WTC11 (cell line): Measurements from ENCODE around the gene RRP8. TPM values are rescaled to one million over a fixed set of nuclear protein-coding genes. Genes with fewer than 3 reads are reported as not detected.

Experiments used
- ATAC-seq: fragments of 200-7000 bp; cut with Tn5 transposase; 2 replicates; pipeline ENCODE4 v1.10.0; 2021; ENCODE audit warnings: mild to moderate bottlenecking, moderate library complexity
- CTCF ChIA-PET: fragments of 300-600 bp; sonication (Branson Sonifier 250); formaldehyde crosslinking; loops from one replicate; lab custom pipeline; 2021; ENCODE audit warnings: antibody characterized with exemption; lab: Charles Lee
- POLR2A ChIA-PET: fragments of 350-600 bp; sonication (Branson Sonifier 250); formaldehyde crosslinking; loops from one replicate; lab custom pipeline; 2021; ENCODE audit warnings: antibody characterized with exemption; lab: Charles Lee
- DNase-seq: peaks from one replicate; pipeline ENCODE4 v3.0.0; 2021; ENCODE audit warnings: low spot score
- H3K27ac Mint-ChIP-seq: 2 replicates; pipeline ENCODE4 v1.8.0; 2021; ENCODE audit warnings: mixed read lengths
- H3K27me3 Mint-ChIP-seq: 2 replicates; pipeline ENCODE4 v1.8.0; 2021; ENCODE audit warnings: low read depth, mild to moderate bottlenecking, moderate library complexity, mixed read lengths
- H3K36me3 Mint-ChIP-seq: 2 replicates; pipeline ENCODE4 v1.8.0; 2021; ENCODE audit warnings: mixed read lengths
- H3K4me1 Mint-ChIP-seq: 2 replicates; pipeline ENCODE4 v1.8.0; 2022; ENCODE audit warnings: mixed read lengths
- H3K4me3 Mint-ChIP-seq: 2 replicates; pipeline ENCODE4 v1.8.0; 2021; ENCODE audit warnings: mild to moderate bottlenecking, moderate library complexity, mixed read lengths
- H3K9me3 Mint-ChIP-seq: 2 replicates; pipeline ENCODE4 v1.8.0; 2021; ENCODE audit warnings: mixed read lengths
- ATF1 ChIP-seq: sonication (generic); formaldehyde crosslinking; IDR thresholded peaks from 2 replicates; pipeline ENCODE4 v1.8.1; 2023; ENCODE audit warnings: mild to moderate bottlenecking, moderate library complexity, missing genetic modification reagents
- CREM ChIP-seq: sonication (generic); formaldehyde crosslinking; IDR thresholded peaks from 2 replicates; pipeline ENCODE4 v1.8.1; 2022; ENCODE audit warnings: mild to moderate bottlenecking, missing genetic modification reagents, moderate library complexity
- ETV6 ChIP-seq: sonication (generic); formaldehyde crosslinking; IDR thresholded peaks from 2 replicates; pipeline ENCODE4 v1.8.1; 2022; ENCODE audit warnings: mild to moderate bottlenecking, missing genetic modification reagents
- FOXK1 ChIP-seq: sonication (generic); formaldehyde crosslinking; IDR thresholded peaks from 2 replicates; pipeline ENCODE4 v1.8.0; 2022; ENCODE audit warnings: mild to moderate bottlenecking, moderate library complexity, missing genetic modification reagents
- JAZF1 ChIP-seq: fragments of 250-450 bp; sonication (Bioruptor Pico); IDR thresholded peaks from 2 replicates; pipeline ENCODE4 v1.9.0; 2021; ENCODE audit warnings: moderate library complexity, mild to moderate bottlenecking, inconsistent platforms
- JUN ChIP-seq: sonication (generic); formaldehyde crosslinking; IDR thresholded peaks from 2 replicates; pipeline ENCODE4 v1.8.0; 2023; ENCODE audit warnings: mild to moderate bottlenecking, missing genetic modification reagents
- MLX ChIP-seq: sonication (generic); formaldehyde crosslinking; IDR thresholded peaks from 2 replicates; pipeline ENCODE4 v1.8.1; 2023; ENCODE audit warnings: mild to moderate bottlenecking, missing genetic modification reagents, moderate library complexity
- MXD4 ChIP-seq: fragments of 250-450 bp; sonication (Bioruptor Pico); IDR thresholded peaks from 2 replicates; pipeline ENCODE4 v1.8.0; 2021; ENCODE audit warnings: mild to moderate bottlenecking, moderate library complexity, borderline replicate concordance
- NFATC4 ChIP-seq: fragments of 250-450 bp; sonication (Bioruptor Pico); IDR thresholded peaks from 2 replicates; pipeline ENCODE4 v1.9.0; 2021; ENCODE audit warnings: mild to moderate bottlenecking
- SP1 ChIP-seq: sonication (generic); formaldehyde crosslinking; conservative IDR thresholded peaks from 2 replicates; pipeline ENCODE4 v1.8.1; 2022; ENCODE audit warnings: missing genetic modification reagents
- ZNF232 ChIP-seq: sonication (generic); formaldehyde crosslinking; IDR thresholded peaks from 2 replicates; pipeline ENCODE4 v1.8.0; 2022; ENCODE audit warnings: mild to moderate bottlenecking, missing genetic modification reagents
- ZNF281 ChIP-seq: sonication (generic); formaldehyde crosslinking; IDR thresholded peaks from 2 replicates; pipeline ENCODE4 v1.8.0; 2023; ENCODE audit warnings: mild to moderate bottlenecking, missing genetic modification reagents
- total RNA-seq: library from RNA; stranded (reverse); gene quantifications from 3 replicates; pipeline ENCODE4 v1.2.3, GENCODE V29; 2021
- TF ChIP-seq, protein P1 (sequence below): sonication (generic); formaldehyde crosslinking; IDR thresholded peaks from 2 replicates; pipeline ENCODE4 v1.8.1; 2023; ENCODE audit warnings: mild to moderate bottlenecking, missing genetic modification reagents
- TF ChIP-seq, protein P2 (sequence below): sonication (generic); formaldehyde crosslinking; IDR thresholded peaks from 2 replicates; pipeline ENCODE4 v1.8.0; 2022; ENCODE audit warnings: mild to moderate bottlenecking, missing genetic modification reagents
- TF ChIP-seq, protein P3 (sequence below): sonication (generic); formaldehyde crosslinking; IDR thresholded peaks from 2 replicates; pipeline ENCODE4 v1.8.0; 2023; ENCODE audit warnings: missing genetic modification reagents, mild to moderate bottlenecking, borderline replicate concordance

Gene RRP8
- total RNA-seq, 1 experiment from 2014 or later: 15.0 TPM

DNA sequence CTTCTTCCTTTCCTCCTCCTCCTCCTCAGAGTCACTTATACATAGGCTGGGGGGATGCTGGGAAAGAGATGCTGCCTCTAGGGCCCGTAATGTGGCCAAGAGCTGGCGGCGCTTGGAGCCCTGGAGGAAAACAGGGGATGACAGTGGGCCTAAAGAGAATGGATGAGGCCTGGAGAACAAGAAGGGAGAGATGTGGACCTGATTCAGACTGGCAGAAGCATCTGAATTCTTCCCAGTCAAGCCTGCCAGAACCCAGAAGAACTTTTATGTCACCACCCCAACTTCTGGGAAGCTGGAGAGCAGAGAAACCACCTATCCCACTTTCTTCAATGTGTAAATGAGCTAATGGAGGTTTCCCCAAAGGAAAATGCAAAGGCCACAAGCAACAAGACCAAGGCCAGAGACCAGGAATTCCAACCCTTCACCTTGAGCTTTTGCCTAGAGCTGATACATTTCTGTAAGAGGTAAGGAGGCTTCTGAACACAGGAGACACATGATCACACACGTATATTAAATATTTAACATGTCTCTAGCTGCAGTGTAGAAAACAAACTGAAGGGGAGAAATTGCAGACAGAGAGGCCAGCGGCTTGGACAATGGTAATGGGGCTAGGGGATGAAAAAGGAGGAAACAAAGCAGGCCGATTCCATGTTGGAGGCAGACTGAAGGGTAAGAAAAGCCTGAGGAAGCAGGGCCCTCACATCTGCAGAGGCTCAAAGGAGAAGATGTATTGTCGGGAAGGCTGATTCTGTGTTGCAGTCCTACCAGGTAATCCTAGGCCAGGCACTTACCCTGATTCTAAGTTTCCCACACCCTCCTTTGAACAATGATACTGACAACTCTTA lies 1.1 kb downstream of the RRP8 start:
- Mint-ChIP-seq H3K9me3 (no peaks in the 10 kb centered on the region), H3K4me3 (no peak overlapping the region), H3K36me3 (peaks cover 17% of the 10 kb centered on the region), H3K27ac (no peak overlapping the region), H3K4me1 (peaks cover 11% of the 10 kb centered on the region), H3K27me3 (no peaks in the 10 kb centered on the region)
- CTCF ChIA-PET: interaction anchor here (0.7 to 4.0 kb wide), 5 partner anchors 8 to 119 kb away, joined by 3 to 12 read pairs (median 3); partner anchors contain the start of genes MRPL17 and TAF10
- DNase-seq (no peak), ATAC-seq (no peak)
- POLR2A ChIA-PET: interaction anchor here (0.6 to 1.5 kb wide), 3 partner anchors 10 to 121 kb away, joined by 3 to 7 read pairs (median 5); partner anchors contain the start of genes ARFIP2, TAF10 and TIMM10B
- TF ChIP-seq ZNF232 (CRISPR knock-in tag) (no peak), ZNF281 (CRISPR knock-in tag) (no peak), MLX (CRISPR knock-in tag) (no peak), CREM (CRISPR knock-in tag) (no peak), MXD4 (CRISPR knock-in tag) (no peak), ATF1 (CRISPR knock-in tag) (no peak), FOXK1 (no peak), ETV6 (CRISPR knock-in tag) (no peak), JUN (CRISPR knock-in tag) (no peak), SP1 (CRISPR knock-in tag) (no peak), NFATC4 (CRISPR knock-in tag) (no peak), JAZF1 (no peak)
- TF ChIP-seq, protein P1, sequence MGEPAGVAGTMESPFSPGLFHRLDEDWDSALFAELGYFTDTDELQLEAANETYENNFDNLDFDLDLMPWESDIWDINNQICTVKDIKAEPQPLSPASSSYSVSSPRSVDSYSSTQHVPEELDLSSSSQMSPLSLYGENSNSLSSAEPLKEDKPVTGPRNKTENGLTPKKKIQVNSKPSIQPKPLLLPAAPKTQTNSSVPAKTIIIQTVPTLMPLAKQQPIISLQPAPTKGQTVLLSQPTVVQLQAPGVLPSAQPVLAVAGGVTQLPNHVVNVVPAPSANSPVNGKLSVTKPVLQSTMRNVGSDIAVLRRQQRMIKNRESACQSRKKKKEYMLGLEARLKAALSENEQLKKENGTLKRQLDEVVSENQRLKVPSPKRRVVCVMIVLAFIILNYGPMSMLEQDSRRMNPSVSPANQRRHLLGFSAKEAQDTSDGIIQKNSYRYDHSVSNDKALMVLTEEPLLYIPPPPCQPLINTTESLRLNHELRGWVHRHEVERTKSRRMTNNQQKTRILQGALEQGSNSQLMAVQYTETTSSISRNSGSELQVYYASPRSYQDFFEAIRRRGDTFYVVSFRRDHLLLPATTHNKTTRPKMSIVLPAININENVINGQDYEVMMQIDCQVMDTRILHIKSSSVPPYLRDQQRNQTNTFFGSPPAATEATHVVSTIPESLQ: no peak
- TF ChIP-seq, protein P2, sequence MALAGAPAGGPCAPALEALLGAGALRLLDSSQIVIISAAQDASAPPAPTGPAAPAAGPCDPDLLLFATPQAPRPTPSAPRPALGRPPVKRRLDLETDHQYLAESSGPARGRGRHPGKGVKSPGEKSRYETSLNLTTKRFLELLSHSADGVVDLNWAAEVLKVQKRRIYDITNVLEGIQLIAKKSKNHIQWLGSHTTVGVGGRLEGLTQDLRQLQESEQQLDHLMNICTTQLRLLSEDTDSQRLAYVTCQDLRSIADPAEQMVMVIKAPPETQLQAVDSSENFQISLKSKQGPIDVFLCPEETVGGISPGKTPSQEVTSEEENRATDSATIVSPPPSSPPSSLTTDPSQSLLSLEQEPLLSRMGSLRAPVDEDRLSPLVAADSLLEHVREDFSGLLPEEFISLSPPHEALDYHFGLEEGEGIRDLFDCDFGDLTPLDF (CRISPR knock-in tag): no peak
- TF ChIP-seq, protein P3, sequence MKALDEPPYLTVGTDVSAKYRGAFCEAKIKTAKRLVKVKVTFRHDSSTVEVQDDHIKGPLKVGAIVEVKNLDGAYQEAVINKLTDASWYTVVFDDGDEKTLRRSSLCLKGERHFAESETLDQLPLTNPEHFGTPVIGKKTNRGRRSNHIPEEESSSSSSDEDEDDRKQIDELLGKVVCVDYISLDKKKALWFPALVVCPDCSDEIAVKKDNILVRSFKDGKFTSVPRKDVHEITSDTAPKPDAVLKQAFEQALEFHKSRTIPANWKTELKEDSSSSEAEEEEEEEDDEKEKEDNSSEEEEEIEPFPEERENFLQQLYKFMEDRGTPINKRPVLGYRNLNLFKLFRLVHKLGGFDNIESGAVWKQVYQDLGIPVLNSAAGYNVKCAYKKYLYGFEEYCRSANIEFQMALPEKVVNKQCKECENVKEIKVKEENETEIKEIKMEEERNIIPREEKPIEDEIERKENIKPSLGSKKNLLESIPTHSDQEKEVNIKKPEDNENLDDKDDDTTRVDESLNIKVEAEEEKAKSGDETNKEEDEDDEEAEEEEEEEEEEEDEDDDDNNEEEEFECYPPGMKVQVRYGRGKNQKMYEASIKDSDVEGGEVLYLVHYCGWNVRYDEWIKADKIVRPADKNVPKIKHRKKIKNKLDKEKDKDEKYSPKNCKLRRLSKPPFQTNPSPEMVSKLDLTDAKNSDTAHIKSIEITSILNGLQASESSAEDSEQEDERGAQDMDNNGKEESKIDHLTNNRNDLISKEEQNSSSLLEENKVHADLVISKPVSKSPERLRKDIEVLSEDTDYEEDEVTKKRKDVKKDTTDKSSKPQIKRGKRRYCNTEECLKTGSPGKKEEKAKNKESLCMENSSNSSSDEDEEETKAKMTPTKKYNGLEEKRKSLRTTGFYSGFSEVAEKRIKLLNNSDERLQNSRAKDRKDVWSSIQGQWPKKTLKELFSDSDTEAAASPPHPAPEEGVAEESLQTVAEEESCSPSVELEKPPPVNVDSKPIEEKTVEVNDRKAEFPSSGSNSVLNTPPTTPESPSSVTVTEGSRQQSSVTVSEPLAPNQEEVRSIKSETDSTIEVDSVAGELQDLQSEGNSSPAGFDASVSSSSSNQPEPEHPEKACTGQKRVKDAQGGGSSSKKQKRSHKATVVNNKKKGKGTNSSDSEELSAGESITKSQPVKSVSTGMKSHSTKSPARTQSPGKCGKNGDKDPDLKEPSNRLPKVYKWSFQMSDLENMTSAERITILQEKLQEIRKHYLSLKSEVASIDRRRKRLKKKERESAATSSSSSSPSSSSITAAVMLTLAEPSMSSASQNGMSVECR (CRISPR knock-in tag): no peak
